HEK293 (cell line): ENCODE results near the gene PALMD.

Source experiments
- CTCF ChIA-PET: fragments of 350-600 bp; formaldehyde crosslinking; extraction: SDS; loops from one replicate; lab custom pipeline; 2021; ENCODE audit warnings: antibody characterized with exemption; lab: Yijun Ruan, JAX
- POLR2A ChIA-PET: fragments of 300-600 bp; formaldehyde crosslinking; extraction: SDS; loops from one replicate; lab custom pipeline; 2020; ENCODE audit warnings: antibody characterized with exemption, inconsistent platforms; lab: Yijun Ruan, JAX
- H3K27ac ChIP-seq: fragments of 200-500 bp; sonication (Bioruptor generic); 2 replicates; pipeline ENCODE4 v1.5.1; 2014; ENCODE audit warnings: low read depth, low read length, control low read depth, inconsistent platforms; ENCODE audit errors: extremely low read depth
- H3K36me3 ChIP-seq, 2 experiments: fragments of 200-500 bp in 1 of 2; sonication (Bioruptor generic) in 1 of 2; 1 replicate in 1 of 2; 2 replicates in 1 of 2; pipeline ENCODE4 v1.5.1; 2014 to 2017; ENCODE audit warnings: inconsistent platforms in 2 of 2, low read length in 2 of 2; ENCODE audit not compliant: control insufficient read depth in 2 of 2, insufficient read depth in 1 of 2
- H3K4me1 ChIP-seq: fragments of 200-500 bp; sonication (Bioruptor generic); 2 replicates; pipeline ENCODE4 v1.5.1; 2014; ENCODE audit warnings: mild to moderate bottlenecking, low read length, inconsistent platforms; ENCODE audit not compliant: control insufficient read depth, insufficient read depth
- H3K4me3 ChIP-seq: 2 replicates; pipeline ENCODE4 v1.5.1; 2011; ENCODE audit warnings: low read depth, mild to moderate bottlenecking, control low read depth, low read length, moderate library complexity
- H3K9me3 ChIP-seq: fragments of 200-500 bp; sonication (Bioruptor generic); 2 replicates; pipeline ENCODE4 v1.5.1; 2014; ENCODE audit warnings: low read depth, low read length, inconsistent platforms; ENCODE audit not compliant: control insufficient read depth, insufficient read depth
- GLI2 ChIP-seq: fragments of 450-650 bp; formaldehyde crosslinking; IDR thresholded peaks from 2 replicates; pipeline ENCODE4; 2017; ENCODE audit warnings: missing biosample characterization, missing genetic modification characterization, low read depth, borderline replicate concordance
- MEIS1 ChIP-seq: sonication (generic); formaldehyde crosslinking; IDR thresholded peaks from 2 replicates; pipeline ENCODE4 v1.8.1; 2022; ENCODE audit warnings: missing genetic modification reagents, mild to moderate bottlenecking, borderline replicate concordance
- PRDM4 ChIP-seq: fragments of 450-650 bp; formaldehyde crosslinking; IDR thresholded peaks from 2 replicates; pipeline ENCODE4 v1.5.1; 2017; ENCODE audit warnings: missing biosample characterization, missing genetic modification characterization
- SP3 ChIP-seq: fragments of 450-650 bp; formaldehyde crosslinking; IDR thresholded peaks from 2 replicates; pipeline ENCODE4 v1.5.1; 2016; ENCODE audit warnings: missing biosample characterization, missing genetic modification characterization
- TCF7L2 ChIP-seq: IDR thresholded peaks from 2 replicates; pipeline ENCODE4 v1.6.1; 2011; ENCODE audit warnings: low read depth, mild to moderate bottlenecking, inconsistent platforms, low read length, moderate library complexity, borderline replicate concordance
- WT1 ChIP-seq: fragments of 450-650 bp; formaldehyde crosslinking; IDR thresholded peaks from 2 replicates; pipeline ENCODE4 v1.5.1; 2016; ENCODE audit warnings: missing biosample characterization, missing genetic modification characterization
- ZNF114 ChIP-seq: fragments of 450-650 bp; formaldehyde crosslinking; IDR thresholded peaks from 2 replicates; pipeline ENCODE4 v1.5.0; 2017; ENCODE audit warnings: missing biosample characterization, missing genetic modification characterization
- ZNF138 ChIP-seq: fragments of 450-650 bp; formaldehyde crosslinking; IDR thresholded peaks from 2 replicates; pipeline ENCODE4 v1.5.1; 2016; ENCODE audit warnings: missing biosample characterization, missing genetic modification characterization, borderline replicate concordance
- ZNF302 ChIP-seq: fragments of 450-650 bp; formaldehyde crosslinking; IDR thresholded peaks from 2 replicates; pipeline ENCODE4 v1.5.1; 2016; ENCODE audit warnings: missing biosample characterization, missing genetic modification characterization, low read depth
- ZNF335 ChIP-seq: fragments of 450-650 bp; formaldehyde crosslinking; conservative IDR thresholded peaks from 2 replicates; pipeline ENCODE4 v1.5.1; 2016; ENCODE audit warnings: missing biosample characterization, missing genetic modification characterization
- ZNF426 ChIP-seq: fragments of 450-650 bp; formaldehyde crosslinking; IDR thresholded peaks from 2 replicates; pipeline ENCODE4 v1.5.1; 2017; ENCODE audit warnings: missing biosample characterization, missing genetic modification characterization, mild to moderate bottlenecking, inconsistent platforms, moderate library complexity
- ZNF626 ChIP-seq: fragments of 450-650 bp; sonication (Bioruptor Pico); formaldehyde crosslinking; IDR thresholded peaks from 2 replicates; pipeline ENCODE4 v1.5.1; 2018; ENCODE audit warnings: missing biosample characterization, missing genetic modification characterization, inconsistent platforms
- ZNF776 ChIP-seq: fragments of 450-650 bp; formaldehyde crosslinking; IDR thresholded peaks from 2 replicates; pipeline ENCODE4 v1.5.0; 2017; ENCODE audit warnings: missing biosample characterization, missing genetic modification characterization, borderline replicate concordance
- ZNF791 ChIP-seq: fragments of 450-650 bp; formaldehyde crosslinking; IDR thresholded peaks from 2 replicates; pipeline ENCODE4 v1.5.1; 2016; ENCODE audit warnings: missing biosample characterization, missing genetic modification characterization
- ZSCAN18 ChIP-seq: fragments of 450-650 bp; formaldehyde crosslinking; IDR thresholded peaks from 2 replicates; pipeline ENCODE4 v1.5.1; 2016; ENCODE audit warnings: missing biosample characterization, missing genetic modification characterization
- TF ChIP-seq, protein P1 (sequence below): fragments of 450-650 bp; formaldehyde crosslinking; IDR thresholded peaks from 2 replicates; pipeline ENCODE4 v1.5.1; 2016; ENCODE audit warnings: missing biosample characterization, missing genetic modification characterization
- TF ChIP-seq, protein P2 (sequence below): fragments of 450-650 bp; formaldehyde crosslinking; IDR thresholded peaks from 2 replicates; pipeline ENCODE4 v1.5.1; 2016; ENCODE audit warnings: missing biosample characterization, missing genetic modification characterization, borderline replicate concordance
- TF ChIP-seq, protein P3 (sequence below): fragments of 450-650 bp; formaldehyde crosslinking; IDR thresholded peaks from 2 replicates; pipeline ENCODE4 v1.5.1; 2016; ENCODE audit warnings: missing biosample characterization, missing genetic modification characterization

PALMD gene

GRCh38 chr1:99675994-99676393 is 30.1 kb downstream of the PALMD start:
- ChIA-PET CTCF (no interaction called here), POLR2A (no interaction called here)
- no peak overlapping the region for H3K27ac ChIP-seq
- H3K4me3 ChIP-seq, result no peak overlapping the region
- peaks cover 10% of the 10 kb centered on the region; the same call in 1 of the 2 replicates for H3K4me1 ChIP-seq
- no peaks in the 10 kb centered on the region for H3K36me3 ChIP-seq
- TF ChIP-seq GLI2 (tag by site-specific recombination) (no peak), WT1 (tag by site-specific recombination) (no peak), ZNF114 (tag by site-specific recombination) (no peak)
- no peaks in the 10 kb centered on the region for H3K9me3 ChIP-seq

DNA sequence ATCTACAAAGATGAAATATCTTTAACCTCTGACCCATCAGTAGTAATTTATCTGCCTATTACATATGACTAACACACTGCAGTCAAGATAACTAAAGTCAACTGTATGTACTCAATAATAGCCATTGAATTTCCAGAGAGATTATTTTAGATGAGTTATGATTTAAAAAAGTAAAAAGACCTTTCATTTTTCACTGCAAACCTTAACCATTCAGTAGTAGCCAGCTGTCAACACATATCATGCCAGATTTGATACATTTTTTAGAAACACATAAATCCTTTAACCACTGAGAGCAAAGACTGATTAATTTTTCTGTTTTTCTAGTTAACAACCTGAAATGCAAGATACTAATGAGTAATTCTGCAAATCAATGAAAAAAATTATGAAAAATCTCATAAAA is 31.0 kb downstream of the PALMD start:
- TF ChIP-seq ZNF791 (tag by site-specific recombination) (no peak), ZNF776 (no peak), MEIS1 (no peak), PRDM4 (tag by site-specific recombination) (no peak), SP3 (tag by site-specific recombination) (no peak), ZNF138 (tag by site-specific recombination) (no peak), ZNF426 (tag by site-specific recombination) (no peak), TCF7L2 (no peak), ZNF626 (no peak), ZNF335 (tag by site-specific recombination) (no peak), ZSCAN18 (tag by site-specific recombination) (no peak)
- TF ChIP-seq, protein P1, sequence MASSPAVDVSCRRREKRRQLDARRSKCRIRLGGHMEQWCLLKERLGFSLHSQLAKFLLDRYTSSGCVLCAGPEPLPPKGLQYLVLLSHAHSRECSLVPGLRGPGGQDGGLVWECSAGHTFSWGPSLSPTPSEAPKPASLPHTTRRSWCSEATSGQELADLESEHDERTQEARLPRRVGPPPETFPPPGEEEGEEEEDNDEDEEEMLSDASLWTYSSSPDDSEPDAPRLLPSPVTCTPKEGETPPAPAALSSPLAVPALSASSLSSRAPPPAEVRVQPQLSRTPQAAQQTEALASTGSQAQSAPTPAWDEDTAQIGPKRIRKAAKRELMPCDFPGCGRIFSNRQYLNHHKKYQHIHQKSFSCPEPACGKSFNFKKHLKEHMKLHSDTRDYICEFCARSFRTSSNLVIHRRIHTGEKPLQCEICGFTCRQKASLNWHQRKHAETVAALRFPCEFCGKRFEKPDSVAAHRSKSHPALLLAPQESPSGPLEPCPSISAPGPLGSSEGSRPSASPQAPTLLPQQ, result no peak
- TF ChIP-seq, protein P2, sequence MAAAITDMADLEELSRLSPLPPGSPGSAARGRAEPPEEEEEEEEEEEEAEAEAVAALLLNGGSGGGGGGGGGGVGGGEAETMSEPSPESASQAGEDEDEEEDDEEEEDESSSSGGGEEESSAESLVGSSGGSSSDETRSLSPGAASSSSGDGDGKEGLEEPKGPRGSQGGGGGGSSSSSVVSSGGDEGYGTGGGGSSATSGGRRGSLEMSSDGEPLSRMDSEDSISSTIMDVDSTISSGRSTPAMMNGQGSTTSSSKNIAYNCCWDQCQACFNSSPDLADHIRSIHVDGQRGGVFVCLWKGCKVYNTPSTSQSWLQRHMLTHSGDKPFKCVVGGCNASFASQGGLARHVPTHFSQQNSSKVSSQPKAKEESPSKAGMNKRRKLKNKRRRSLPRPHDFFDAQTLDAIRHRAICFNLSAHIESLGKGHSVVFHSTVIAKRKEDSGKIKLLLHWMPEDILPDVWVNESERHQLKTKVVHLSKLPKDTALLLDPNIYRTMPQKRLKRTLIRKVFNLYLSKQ, result no peak
- ChIA-PET POLR2A (no interaction called here), CTCF (interaction anchor here (1.0 kb wide), 1 partner anchor 9 kb away, joined by 5 read pairs; no protein-coding TSS in a partner anchor)
- H3K27ac ChIP-seq, result no peak overlapping the region
- H3K4me3 ChIP-seq, result no peak overlapping the region
- no peaks in the 10 kb centered on the region for H3K36me3 ChIP-seq
- H3K9me3 ChIP-seq, result no peaks in the 10 kb centered on the region
- peaks cover 13% of the 10 kb centered on the region for H3K4me1 ChIP-seq

- Histone ChIP-seq H3K36me3 (no peaks in the 10 kb centered on the region), H3K9me3 (no peaks in the 10 kb centered on the region), H3K4me1 (peaks cover 18% of the 10 kb centered on the region), H3K4me3 (no peak overlapping the region), H3K27ac (no peak overlapping the region)
- POLR2A ChIA-PET, result no interaction called here
- TF ChIP-seq ZNF302 (tag by site-specific recombination), result no peak
- TF ChIP-seq, protein P3, sequence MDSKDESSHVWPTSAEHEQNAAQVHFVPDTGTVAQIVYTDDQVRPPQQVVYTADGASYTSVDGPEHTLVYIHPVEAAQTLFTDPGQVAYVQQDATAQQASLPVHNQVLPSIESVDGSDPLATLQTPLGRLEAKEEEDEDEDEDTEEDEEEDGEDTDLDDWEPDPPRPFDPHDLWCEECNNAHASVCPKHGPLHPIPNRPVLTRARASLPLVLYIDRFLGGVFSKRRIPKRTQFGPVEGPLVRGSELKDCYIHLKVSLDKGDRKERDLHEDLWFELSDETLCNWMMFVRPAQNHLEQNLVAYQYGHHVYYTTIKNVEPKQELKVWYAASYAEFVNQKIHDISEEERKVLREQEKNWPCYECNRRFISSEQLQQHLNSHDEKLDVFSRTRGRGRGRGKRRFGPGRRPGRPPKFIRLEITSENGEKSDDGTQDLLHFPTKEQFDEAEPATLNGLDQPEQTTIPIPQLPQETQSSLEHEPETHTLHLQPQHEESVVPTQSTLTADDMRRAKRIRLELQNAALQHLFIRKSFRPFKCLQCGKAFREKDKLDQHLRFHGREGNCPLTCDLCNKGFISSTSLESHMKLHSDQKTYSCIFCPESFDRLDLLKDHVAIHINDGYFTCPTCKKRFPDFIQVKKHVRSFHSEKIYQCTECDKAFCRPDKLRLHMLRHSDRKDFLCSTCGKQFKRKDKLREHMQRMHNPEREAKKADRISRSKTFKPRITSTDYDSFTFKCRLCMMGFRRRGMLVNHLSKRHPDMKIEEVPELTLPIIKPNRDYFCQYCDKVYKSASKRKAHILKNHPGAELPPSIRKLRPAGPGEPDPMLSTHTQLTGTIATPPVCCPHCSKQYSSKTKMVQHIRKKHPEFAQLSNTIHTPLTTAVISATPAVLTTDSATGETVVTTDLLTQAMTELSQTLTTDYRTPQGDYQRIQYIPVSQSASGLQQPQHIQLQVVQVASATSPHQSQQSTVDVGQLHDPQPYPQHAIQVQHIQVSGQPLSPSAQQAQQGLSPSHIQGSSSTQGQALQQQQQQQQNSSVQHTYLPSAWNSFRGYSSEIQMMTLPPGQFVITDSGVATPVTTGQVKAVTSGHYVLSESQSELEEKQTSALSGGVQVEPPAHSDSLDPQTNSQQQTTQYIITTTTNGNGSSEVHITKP (tag by site-specific recombination), result peak; percentile 76
- CTCF ChIA-PET, result interaction anchor here (1.0 kb wide), 1 partner anchor 8 kb away, joined by 5 read pairs; no protein-coding TSS in a partner anchor
Observed at GRCh38 chr1:99677416-99677815, 31.5 kb downstream of the PALMD start.
